Natural killer cell (primary cell): Measurements from ENCODE around the gene COL8A1. TPM values are rescaled to one million over a fixed set of nuclear protein-coding genes. Genes with fewer than 3 reads are reported as not detected.

Experiments used
- ATAC-seq, 3 donors: fragments of 150-1000 bp in 2 of 3; fragments of 200-7000 bp in 1 of 3; cut with Tn5 transposase; 1 replicate in 1 of 3; 2 replicates in 2 of 3; pipeline ENCODE4 v1.10.0; 2021; ENCODE audit warnings: mild to moderate bottlenecking in 2 of 3, moderate library complexity in 2 of 3
- DNase-seq, 2 donors: peaks; one replicate each; pipeline versions ENCODE4 v3.0.0 to v3.0.0-alpha.2; 2013 to 2021; ENCODE audit warnings: mixed read lengths in 1 of 2
- H3K27ac ChIP-seq: one replicate; pipeline ENCODE4 v1.5.1; 2013; ENCODE audit warnings: mild to moderate bottlenecking, low read length
- H3K27me3 ChIP-seq: one replicate; pipeline ENCODE4 v1.6.1; 2013; ENCODE audit warnings: low read length; ENCODE audit not compliant: control insufficient read depth, insufficient read depth
- H3K36me3 ChIP-seq: one replicate; pipeline ENCODE4 v1.6.1; 2013; ENCODE audit warnings: low read length; ENCODE audit not compliant: control insufficient read depth, insufficient read depth
- H3K4me1 ChIP-seq: one replicate; pipeline ENCODE4 v1.6.1; 2013; ENCODE audit warnings: low read length; ENCODE audit not compliant: control insufficient read depth, insufficient read depth
- H3K4me3 ChIP-seq: one replicate; pipeline ENCODE4 v1.5.1; 2013; ENCODE audit warnings: low read length
- H3K9me3 ChIP-seq: one replicate; pipeline ENCODE4 v1.6.1; 2013; ENCODE audit warnings: low read length; ENCODE audit not compliant: control insufficient read depth, insufficient read depth
- H3K27ac Mint-ChIP-seq, 2 donors: one replicate each; pipeline ENCODE4 v1.8.0; 2022; ENCODE audit warnings: mild to moderate bottlenecking in 2 of 2, mixed read lengths in 2 of 2, moderate library complexity in 1 of 2
- H3K27me3 Mint-ChIP-seq, 2 donors: one replicate each; pipeline ENCODE4 v1.8.0; 2022; ENCODE audit warnings: low read depth in 2 of 2, mixed read lengths in 2 of 2
- H3K36me3 Mint-ChIP-seq: one replicate; pipeline ENCODE4 v1.8.0; 2022; ENCODE audit warnings: mixed read lengths
- H3K4me1 Mint-ChIP-seq, 2 donors: one replicate each; pipeline ENCODE4 v1.8.0; 2022; ENCODE audit warnings: mixed read lengths in 2 of 2
- H3K4me3 Mint-ChIP-seq: one replicate; pipeline ENCODE4 v1.8.0; 2022; ENCODE audit warnings: mild to moderate bottlenecking, moderate library complexity, mixed read lengths
- H3K9me3 Mint-ChIP-seq, 2 donors: one replicate each; pipeline ENCODE4 v1.8.0; 2022; ENCODE audit warnings: mixed read lengths in 2 of 2
- WGBS: methylation state at CpG from one replicate; pipeline ENCODE4 v1.1.7; 2013; ENCODE audit warnings: missing lambda C conversion rate; ENCODE audit not compliant: insufficient coverage; 5-methylcytosine and 5-hydroxymethylcytosine counted together
- intact Hi-C: fragments of 100-400 bp; cut with micrococcal nuclease; formaldehyde crosslinking; loops from one replicate; pipeline ENCODE4 v1.14.2; 2022
- total RNA-seq, 4 donors: library from RNA; stranded (reverse); fragments of 120-200 nt in 1 of 4; gene quantifications; one replicate each; pipeline versions ENCODE4 v1.2.3 to v1.2.4, GENCODE V29; 2013 to 2022
- TF ChIP-seq, protein P1 (sequence below): fragments of 200-600 bp; IDR thresholded peaks from one replicate; pipeline ENCODE4 v1.8.0; 2022; ENCODE audit warnings: antibody characterized with exemption

The COL8A1 gene
- total RNA-seq, 3 donors from 2014 or later (not counting 1 experiment from before 2014, with no cell fraction given): 0.12 to 0.23 TPM; not detected in 1

DNA sequence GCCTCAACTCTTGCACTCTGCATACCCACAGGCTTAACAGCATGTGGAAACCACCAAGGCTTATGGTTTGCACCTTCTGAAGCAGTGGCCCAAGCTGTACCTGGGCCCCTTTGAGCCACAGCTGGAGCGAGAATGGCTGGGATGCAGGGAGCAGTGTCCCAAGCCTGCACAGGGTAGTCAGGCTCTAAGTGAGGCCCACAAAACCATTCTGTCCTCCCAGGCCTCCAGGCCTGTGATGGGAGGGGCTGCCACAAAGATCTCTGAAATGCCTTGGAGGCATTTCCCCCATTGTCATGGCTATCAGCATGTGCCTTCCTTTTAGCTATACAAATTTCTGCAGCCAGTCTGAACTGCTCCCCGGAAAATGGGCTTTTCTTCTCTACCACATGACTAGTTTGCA lies 166.8 kb downstream of the COL8A1 start:
- peaks cover 0 to 5% of the 10 kb centered on the region in 2 donors for H3K9me3 Mint-ChIP-seq
- Histone ChIP-seq H3K27me3 (no peaks in the 10 kb centered on the region), H3K36me3 (no peaks in the 10 kb centered on the region), H3K4me1 (no peaks in the 10 kb centered on the region), H3K4me3 (no peak overlapping the region), H3K27ac (no peak overlapping the region), H3K9me3 (peaks cover 10% of the 10 kb centered on the region)
- DNase-seq: no peak
- TF ChIP-seq, protein P1, sequence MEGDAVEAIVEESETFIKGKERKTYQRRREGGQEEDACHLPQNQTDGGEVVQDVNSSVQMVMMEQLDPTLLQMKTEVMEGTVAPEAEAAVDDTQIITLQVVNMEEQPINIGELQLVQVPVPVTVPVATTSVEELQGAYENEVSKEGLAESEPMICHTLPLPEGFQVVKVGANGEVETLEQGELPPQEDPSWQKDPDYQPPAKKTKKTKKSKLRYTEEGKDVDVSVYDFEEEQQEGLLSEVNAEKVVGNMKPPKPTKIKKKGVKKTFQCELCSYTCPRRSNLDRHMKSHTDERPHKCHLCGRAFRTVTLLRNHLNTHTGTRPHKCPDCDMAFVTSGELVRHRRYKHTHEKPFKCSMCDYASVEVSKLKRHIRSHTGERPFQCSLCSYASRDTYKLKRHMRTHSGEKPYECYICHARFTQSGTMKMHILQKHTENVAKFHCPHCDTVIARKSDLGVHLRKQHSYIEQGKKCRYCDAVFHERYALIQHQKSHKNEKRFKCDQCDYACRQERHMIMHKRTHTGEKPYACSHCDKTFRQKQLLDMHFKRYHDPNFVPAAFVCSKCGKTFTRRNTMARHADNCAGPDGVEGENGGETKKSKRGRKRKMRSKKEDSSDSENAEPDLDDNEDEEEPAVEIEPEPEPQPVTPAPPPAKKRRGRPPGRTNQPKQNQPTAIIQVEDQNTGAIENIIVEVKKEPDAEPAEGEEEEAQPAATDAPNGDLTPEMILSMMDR: no peak
- no peaks in the 10 kb centered on the region for H3K4me1 Mint-ChIP-seq
- peaks cover 7% of the 10 kb centered on the region for H3K36me3 Mint-ChIP-seq
- H3K27me3 Mint-ChIP-seq: peaks cover under 1 to 3% of the 10 kb centered on the region in 2 donors
- ATAC-seq: no peak
- H3K27ac Mint-ChIP-seq: no peak overlapping the region
- intact Hi-C loops: no loop called here
- WGBS: 95% methylated on average over 2 of the region's 2 CpGs
- no peak overlapping the region for H3K4me3 Mint-ChIP-seq

DNA sequence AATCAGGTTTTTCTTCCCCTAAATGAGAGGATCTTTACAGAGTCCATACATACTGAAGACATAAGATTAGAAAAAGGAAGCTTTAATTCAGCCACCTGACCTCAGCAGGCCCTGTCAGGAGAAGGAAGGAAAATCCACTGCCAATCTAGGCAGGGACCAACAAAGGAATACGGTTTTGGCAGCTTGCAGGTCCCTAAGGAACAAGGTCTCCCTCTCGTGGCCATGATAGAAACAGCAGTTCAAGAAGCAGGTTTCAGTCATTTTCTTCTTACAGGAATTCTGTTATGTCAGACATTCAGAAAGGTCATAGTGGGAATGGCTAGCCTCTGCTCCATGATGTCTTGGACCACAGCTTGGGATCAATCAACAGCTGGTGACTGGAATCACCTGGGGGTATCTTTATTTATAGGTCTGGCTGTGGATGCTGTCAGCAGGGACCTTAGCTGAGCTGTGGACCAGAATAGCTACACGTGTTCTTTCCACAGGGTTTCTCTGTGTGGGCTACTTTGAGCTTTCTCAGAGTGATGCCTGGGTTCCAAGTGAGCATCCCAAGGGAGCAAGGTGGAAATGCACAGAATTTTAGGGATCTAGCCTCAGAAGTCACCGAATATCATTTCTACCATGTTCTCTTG lies 169.9 kb downstream of the COL8A1 start:
- Histone ChIP-seq H3K4me1 (no peaks in the 10 kb centered on the region), H3K27me3 (no peaks in the 10 kb centered on the region), H3K4me3 (no peak overlapping the region), H3K27ac (no peak overlapping the region), H3K36me3 (no peaks in the 10 kb centered on the region), H3K9me3 (peaks cover 10% of the 10 kb centered on the region)
- H3K4me1 Mint-ChIP-seq: no peaks in the 10 kb centered on the region
- H3K27ac Mint-ChIP-seq: no peak overlapping the region
- H3K4me3 Mint-ChIP-seq: no peak overlapping the region
- ATAC-seq: peak; percentile 51 to 70 (median 60)
- peaks cover 7% of the 10 kb centered on the region for H3K36me3 Mint-ChIP-seq
- TF ChIP-seq, protein P1: peak; percentile 75
- 62% methylated on average over 4 of the region's 4 CpGs for WGBS
- H3K9me3 Mint-ChIP-seq: peaks cover 0 to 5% of the 10 kb centered on the region in 2 donors
- intact Hi-C loops: loop anchor here (1.0 kb wide), 1 partner anchor 991 kb away; no protein-coding TSS in a partner anchor
- DNase-seq: peak in 1 of 2 donors; percentile 76
- H3K27me3 Mint-ChIP-seq: peaks cover 0 to 4% of the 10 kb centered on the region in 2 donors

DNA sequence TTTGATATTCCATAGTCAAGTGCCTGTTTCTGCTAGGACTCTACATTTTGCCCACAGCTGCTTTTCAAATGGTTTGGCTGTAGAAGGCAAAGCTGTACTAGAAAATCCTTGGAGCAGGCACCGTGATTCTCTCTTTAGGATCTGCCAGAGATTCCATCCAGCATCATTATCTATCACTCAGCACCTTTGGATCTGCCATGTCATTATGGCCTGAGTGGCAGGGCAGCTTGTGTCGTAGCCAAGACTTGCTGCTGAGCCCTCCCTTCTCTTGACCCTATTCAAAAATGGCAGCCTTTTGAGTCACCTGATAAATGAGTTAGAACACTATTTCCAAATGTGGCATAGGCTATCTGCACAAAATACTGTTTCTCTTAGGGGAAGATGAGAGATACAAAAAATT lies 171.2 kb downstream of the COL8A1 start:
- Histone ChIP-seq H3K36me3 (no peaks in the 10 kb centered on the region), H3K9me3 (peaks cover 10% of the 10 kb centered on the region), H3K4me3 (no peak overlapping the region), H3K4me1 (no peaks in the 10 kb centered on the region), H3K27me3 (no peaks in the 10 kb centered on the region), H3K27ac (no peak overlapping the region)
- 93% methylated on average over 2 of the region's 2 CpGs for WGBS
- peaks cover 7% of the 10 kb centered on the region for H3K36me3 Mint-ChIP-seq
- H3K9me3 Mint-ChIP-seq: peaks cover 0 to 5% of the 10 kb centered on the region in 2 donors
- no peaks in the 10 kb centered on the region for H3K4me1 Mint-ChIP-seq
- TF ChIP-seq, protein P1: no peak
- H3K4me3 Mint-ChIP-seq: no peak overlapping the region
- ATAC-seq (no peak), DNase-seq (no peak)
- no peak overlapping the region for H3K27ac Mint-ChIP-seq
- intact Hi-C loops: no loop called here
- H3K27me3 Mint-ChIP-seq: peaks cover 0 to 4% of the 10 kb centered on the region in 2 donors

DNA sequence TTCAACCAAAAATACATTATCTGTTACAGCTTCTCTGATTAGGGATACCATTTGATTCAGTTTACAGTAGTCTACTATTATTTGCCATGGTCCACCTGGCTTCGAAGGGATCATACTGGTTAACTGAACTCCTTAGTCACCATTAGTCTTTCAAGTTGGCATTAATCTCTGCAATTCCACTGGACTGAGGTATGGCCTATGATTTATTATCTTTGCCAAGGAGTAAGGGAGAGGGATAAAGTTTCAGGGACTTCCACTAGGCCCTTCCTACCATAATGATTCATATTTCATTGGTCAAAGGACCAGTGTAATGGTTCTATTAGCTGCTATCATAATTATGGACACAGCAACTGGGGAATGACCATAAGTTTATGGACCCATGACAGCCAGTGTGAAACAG lies 172.0 kb downstream of the COL8A1 start:
- ATAC-seq: no peak
- no peak for DNase-seq
- Mint-ChIP-seq H3K9me3 (peaks cover 0 to 5% of the 10 kb centered on the region in 2 donors), H3K36me3 (peaks cover 5% of the 10 kb centered on the region), H3K4me1 (no peaks in the 10 kb centered on the region), H3K27me3 (peaks cover 4 to 6% of the 10 kb centered on the region in 2 donors), H3K4me3 (no peak overlapping the region), H3K27ac (no peak overlapping the region)
- Histone ChIP-seq H3K4me1 (no peaks in the 10 kb centered on the region), H3K4me3 (no peak overlapping the region), H3K27ac (no peak overlapping the region), H3K27me3 (no peaks in the 10 kb centered on the region), H3K36me3 (no peaks in the 10 kb centered on the region), H3K9me3 (peaks cover 2% of the 10 kb centered on the region)
- WGBS: 94% methylated on average over 1 of the region's 1 CpG
- intact Hi-C loops: loop anchor here (10.0 kb wide), 2 partner anchors 594 to 906 kb away; partner anchors contain the start of genes DCBLD2, LNP1 and TOMM70
- TF ChIP-seq, protein P1: no peak
